HuH-7.5 (cell line): ENCODE data around the gene CEBPB.

Experiments used
- DNase-seq: peaks from one replicate; pipeline ENCODE4 v3.0.0; 2011; ENCODE audit warnings: low spot score

Gene CEBPB

GRCh38 chr20:50214226-50215024 is 23.8 kb downstream of the CEBPB start:
- DNase-seq, result no peak

GRCh38 chr20:50215101-50215690 is 24.6 kb downstream of the CEBPB start:
- no peak for DNase-seq

- no peak for DNase-seq
Observed at GRCh38 chr20:50215926-50216325, 25.3 kb downstream of the CEBPB start.

GRCh38 chr20:50216543-50217206 is 26.0 kb downstream of the CEBPB start:
- DNase-seq, result peak; percentile 61

GRCh38 chr20:50217207-50217949 is 26.7 kb downstream of the CEBPB start:
- DNase-seq, result no peak

GRCh38 chr20:50218987-50219435 is 28.4 kb downstream of the CEBPB start:
- peak; percentile 51 for DNase-seq

- DNase-seq, result no peak
Observed at GRCh38 chr20:50219600-50219999, 29.0 kb downstream of the CEBPB start.

GRCh38 chr20:50220093-50220893 is 29.7 kb downstream of the CEBPB start:
- DNase-seq, result no peak

GRCh38 chr20:50220894-50221365 is 30.3 kb downstream of the CEBPB start:
- DNase-seq, result no peak

- no peak for DNase-seq
Observed at GRCh38 chr20:50221501-50222308, 31.1 kb downstream of the CEBPB start.

GRCh38 chr20:50222309-50223038 is 31.8 kb downstream of the CEBPB start:
- no peak for DNase-seq

GRCh38 chr20:50223039-50224005 is 32.7 kb downstream of the CEBPB start:
- DNase-seq, result no peak

- no peak for DNase-seq
Observed at GRCh38 chr20:50224052-50224451, 33.4 kb downstream of the CEBPB start.

GRCh38 chr20:50224531-50225255 is 34.1 kb downstream of the CEBPB start:
- DNase-seq, result peak; percentile 70

- no peak for DNase-seq
Observed at GRCh38 chr20:50226093-50226974, 35.7 kb downstream of the CEBPB start.

GRCh38 chr20:50227506-50227905 is 36.9 kb downstream of the CEBPB start:
- no peak for DNase-seq

GRCh38 chr20:50229156-50229607 is 38.6 kb downstream of the CEBPB start:
- no peak for DNase-seq
